AG10803 (cell line): Measurements from ENCODE around the gene TH.
"Not testable (repeated sequence)": the region's sequence is repeated elsewhere in the genome, so short reads cannot be mapped to it uniquely, and the experiment has no call there.

Experiments used
- DNase-seq: peaks from one replicate; pipeline ENCODE4 v3.0.0; 2010; ENCODE audit warnings: low read depth
- H3K4me3 ChIP-seq: 2 replicates; pipeline ENCODE4 v1.5.1; 2011; ENCODE audit warnings: mild to moderate bottlenecking, low read length, control low read depth
- CTCF ChIP-seq: conservative IDR thresholded peaks from 2 replicates; pipeline ENCODE4 v1.5.1; 2011; ENCODE audit warnings: mild to moderate bottlenecking, low read length, control low read depth, inconsistent platforms

The TH gene

GRCh38 chr11:2180347-2180746, 8.7 kb upstream of the TH start:
- H3K4me3 ChIP-seq, result no peak overlapping the region
- DNase-seq, result no peak
- no peak for TF ChIP-seq CTCF

- DNase-seq, result no peak
- no peak overlapping the region for H3K4me3 ChIP-seq
These were observed 7.9 kb upstream of the TH start for GRCh38 chr11:2179516-2179915.

GRCh38 chr11:2178906-2179494, 7.4 kb upstream of the TH start:
- no peak for TF ChIP-seq CTCF
- H3K4me3 ChIP-seq, result no peak overlapping the region
- DNase-seq, result peak; percentile 52

More at GRCh38 chr11:2179516-2179915, 7.9 kb upstream of the TH start:
- TF ChIP-seq CTCF, result no peak

GRCh38 chr11:2178055-2178773, 6.6 kb upstream of the TH start:
- H3K4me3 ChIP-seq, result not testable (repeated sequence)
- peak; percentile 8 for DNase-seq

DNA sequence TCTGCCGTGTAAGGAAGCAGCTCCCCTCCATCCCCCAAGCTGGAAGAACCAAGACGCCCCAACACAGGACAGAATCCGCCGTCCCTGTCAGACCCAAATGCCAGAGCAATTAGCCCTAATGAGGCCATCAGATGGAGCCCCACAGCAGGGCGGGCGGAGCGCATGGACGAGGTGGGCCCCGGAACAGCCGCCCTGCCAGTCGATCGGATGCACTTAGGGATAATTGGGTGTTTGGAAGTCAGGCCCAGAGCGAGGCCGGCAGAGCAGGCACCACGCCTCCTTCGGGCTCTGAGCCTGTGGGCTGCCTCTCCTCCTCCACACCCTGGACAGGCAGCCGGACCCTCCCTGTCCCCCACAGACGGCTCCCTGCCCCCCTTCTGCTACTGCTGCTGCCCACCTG, 5.5 kb upstream of the TH start:
- no peak for TF ChIP-seq CTCF
- no peak for DNase-seq
- H3K4me3 ChIP-seq, result no peak overlapping the region

DNA sequence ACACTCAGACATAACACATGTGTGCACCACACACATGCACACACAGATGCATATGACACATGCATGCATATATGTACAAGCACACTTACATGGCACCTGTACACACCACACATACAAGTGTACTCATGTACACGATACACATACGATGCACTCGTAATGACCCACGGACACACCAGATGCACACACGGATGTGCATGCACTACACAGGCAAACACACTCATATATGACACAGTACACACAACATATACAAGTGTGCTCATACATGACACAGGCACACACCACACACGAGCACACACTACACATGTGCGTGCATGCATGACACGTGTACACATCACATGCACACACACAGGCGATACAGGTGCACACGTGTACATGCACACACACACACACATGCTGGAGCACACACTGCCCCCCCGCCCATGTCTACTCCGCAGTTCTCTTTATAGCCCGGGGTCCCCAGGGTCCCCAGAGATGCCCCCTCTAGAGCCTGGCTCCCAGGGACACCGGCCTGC, 4.8 kb upstream of the TH start:
- no peak for TF ChIP-seq CTCF
- DNase-seq, result no peak
- no peak overlapping the region for H3K4me3 ChIP-seq

GRCh38 chr11:2175659-2176058, 4.0 kb upstream of the TH start:
- no peak for TF ChIP-seq CTCF
- peak; percentile 78 for DNase-seq

More at GRCh38 chr11:2175659-2176058, 4.0 kb upstream of the TH start:
- H3K4me3 ChIP-seq, result no peak overlapping the region
